ENCODE data around the gene SLC25A3. TPM values are rescaled to one million over a fixed set of nuclear protein-coding genes. Genes with fewer than 3 reads are reported as not detected.

SLC25A3 gene
- total and polyA plus RNA-seq, 9 of the 15 experiments (the other 6 are each of a cell fraction or from before 2014, with no cell fraction given): 264 to 766 (median 495) TPM

DNA sequence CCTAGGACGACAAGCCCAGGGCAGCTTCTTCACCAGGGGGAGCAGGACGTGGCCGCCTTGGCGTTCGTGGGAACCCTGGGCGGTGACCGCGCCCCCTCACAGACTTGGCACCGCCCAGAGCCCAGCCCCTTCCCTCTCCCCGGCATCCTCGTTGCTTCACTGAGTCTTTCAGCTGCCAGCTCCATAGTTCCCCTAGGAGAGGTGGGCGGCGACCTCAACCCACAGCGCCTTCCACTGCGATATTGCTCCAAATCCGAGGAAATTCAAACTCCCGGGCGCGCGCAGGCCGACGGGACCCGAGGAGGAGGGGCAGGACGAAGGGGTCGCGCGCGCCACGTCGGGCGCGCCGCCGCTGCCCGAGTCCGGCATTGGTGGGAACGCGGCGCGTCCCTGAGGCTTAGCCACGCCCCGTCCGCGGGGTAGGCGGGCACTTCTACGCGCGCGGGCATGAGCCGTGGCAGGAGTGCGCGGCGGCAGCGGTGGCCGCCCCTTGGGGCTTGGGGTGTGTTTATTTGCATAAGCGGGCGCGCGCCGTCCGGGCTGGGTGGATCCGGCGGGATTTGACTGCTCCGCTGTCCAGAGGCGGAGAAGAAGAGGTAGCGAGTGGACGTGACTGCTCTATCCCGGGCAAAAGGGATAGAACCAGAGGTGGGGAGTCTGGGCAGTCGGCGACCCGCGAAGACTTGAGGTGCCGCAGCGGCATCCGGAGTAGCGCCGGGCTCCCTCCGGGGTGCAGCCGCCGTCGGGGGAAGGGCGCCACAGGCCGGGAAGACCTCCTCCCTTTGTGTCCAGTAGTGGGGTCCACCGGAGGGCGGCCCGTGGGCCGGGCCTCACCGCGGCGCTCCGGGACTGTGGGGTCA lies 51.5 kb downstream of the SLC25A3 start, which contains the start of the genes APAF1 and IKBIP (continued):
- TF ChIP-seq CEBPB (tag; IDR thresholded peaks at IDR 0.05) (no peak), ZNF121 (CRISPR knock-in tag; conservative IDR thresholded peaks at IDR 0.05) (no peak), ZNF384 (IDR thresholded peaks at IDR 0.05; ENCODE audit: low read depth, low read length) (no peak), SAFB (IDR thresholded peaks at IDR 0.05; ENCODE audit: borderline replicate concordance, low read depth, low read length) (no peak), ZNF766 (CRISPR knock-in tag; conservative IDR thresholded peaks at IDR 0.05) (peak; percentile 95), NCOR1 (IDR thresholded peaks at IDR 0.05) (no peak), ZNF311 (CRISPR knock-in tag; IDR thresholded peaks at IDR 0.05) (no peak), SMAD4 (CRISPR knock-in tag; conservative IDR thresholded peaks at IDR 0.05) (peak; percentile 43; the same call in 1 of the 2 replicates), ELF1 (tag; IDR thresholded peaks at IDR 0.05) (no peak), DPF2 (IDR thresholded peaks at IDR 0.05) (no peak; the same call in 1 of the 2 replicates), ZNF239 (CRISPR knock-in tag; IDR thresholded peaks at IDR 0.05) (no peak), GATA2 (CRISPR knock-in tag; IDR thresholded peaks at IDR 0.05) (no peak), POLR2H (tag; IDR thresholded peaks at IDR 0.05; ENCODE audit: low read depth) (no peak; the same call in 1 of the 2 replicates), RNF2 (IDR thresholded peaks at IDR 0.05) (no peak)
- TF ChIP-seq, protein P1, sequence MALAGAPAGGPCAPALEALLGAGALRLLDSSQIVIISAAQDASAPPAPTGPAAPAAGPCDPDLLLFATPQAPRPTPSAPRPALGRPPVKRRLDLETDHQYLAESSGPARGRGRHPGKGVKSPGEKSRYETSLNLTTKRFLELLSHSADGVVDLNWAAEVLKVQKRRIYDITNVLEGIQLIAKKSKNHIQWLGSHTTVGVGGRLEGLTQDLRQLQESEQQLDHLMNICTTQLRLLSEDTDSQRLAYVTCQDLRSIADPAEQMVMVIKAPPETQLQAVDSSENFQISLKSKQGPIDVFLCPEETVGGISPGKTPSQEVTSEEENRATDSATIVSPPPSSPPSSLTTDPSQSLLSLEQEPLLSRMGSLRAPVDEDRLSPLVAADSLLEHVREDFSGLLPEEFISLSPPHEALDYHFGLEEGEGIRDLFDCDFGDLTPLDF (CRISPR knock-in tag; IDR thresholded peaks at IDR 0.05): no peak; the same call in 1 of the 2 replicates
- TF ChIP-seq, protein P2, sequence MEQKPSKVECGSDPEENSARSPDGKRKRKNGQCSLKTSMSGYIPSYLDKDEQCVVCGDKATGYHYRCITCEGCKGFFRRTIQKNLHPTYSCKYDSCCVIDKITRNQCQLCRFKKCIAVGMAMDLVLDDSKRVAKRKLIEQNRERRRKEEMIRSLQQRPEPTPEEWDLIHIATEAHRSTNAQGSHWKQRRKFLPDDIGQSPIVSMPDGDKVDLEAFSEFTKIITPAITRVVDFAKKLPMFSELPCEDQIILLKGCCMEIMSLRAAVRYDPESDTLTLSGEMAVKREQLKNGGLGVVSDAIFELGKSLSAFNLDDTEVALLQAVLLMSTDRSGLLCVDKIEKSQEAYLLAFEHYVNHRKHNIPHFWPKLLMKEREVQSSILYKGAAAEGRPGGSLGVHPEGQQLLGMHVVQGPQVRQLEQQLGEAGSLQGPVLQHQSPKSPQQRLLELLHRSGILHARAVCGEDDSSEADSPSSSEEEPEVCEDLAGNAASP (IDR thresholded peaks at IDR 0.05): no peak
- TF ChIP-seq, protein P3, sequence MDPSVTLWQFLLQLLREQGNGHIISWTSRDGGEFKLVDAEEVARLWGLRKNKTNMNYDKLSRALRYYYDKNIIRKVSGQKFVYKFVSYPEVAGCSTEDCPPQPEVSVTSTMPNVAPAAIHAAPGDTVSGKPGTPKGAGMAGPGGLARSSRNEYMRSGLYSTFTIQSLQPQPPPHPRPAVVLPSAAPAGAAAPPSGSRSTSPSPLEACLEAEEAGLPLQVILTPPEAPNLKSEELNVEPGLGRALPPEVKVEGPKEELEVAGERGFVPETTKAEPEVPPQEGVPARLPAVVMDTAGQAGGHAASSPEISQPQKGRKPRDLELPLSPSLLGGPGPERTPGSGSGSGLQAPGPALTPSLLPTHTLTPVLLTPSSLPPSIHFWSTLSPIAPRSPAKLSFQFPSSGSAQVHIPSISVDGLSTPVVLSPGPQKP (CRISPR knock-in tag; IDR thresholded peaks at IDR 0.05): no peak
- TF ChIP-seq, protein P4, sequence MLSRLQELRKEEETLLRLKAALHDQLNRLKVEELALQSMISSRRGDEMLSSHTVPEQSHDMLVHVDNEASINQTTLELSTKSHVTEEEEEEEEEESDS (CRISPR knock-in tag; IDR thresholded peaks at IDR 0.05): no peak
- TF ChIP-seq, protein P5, sequence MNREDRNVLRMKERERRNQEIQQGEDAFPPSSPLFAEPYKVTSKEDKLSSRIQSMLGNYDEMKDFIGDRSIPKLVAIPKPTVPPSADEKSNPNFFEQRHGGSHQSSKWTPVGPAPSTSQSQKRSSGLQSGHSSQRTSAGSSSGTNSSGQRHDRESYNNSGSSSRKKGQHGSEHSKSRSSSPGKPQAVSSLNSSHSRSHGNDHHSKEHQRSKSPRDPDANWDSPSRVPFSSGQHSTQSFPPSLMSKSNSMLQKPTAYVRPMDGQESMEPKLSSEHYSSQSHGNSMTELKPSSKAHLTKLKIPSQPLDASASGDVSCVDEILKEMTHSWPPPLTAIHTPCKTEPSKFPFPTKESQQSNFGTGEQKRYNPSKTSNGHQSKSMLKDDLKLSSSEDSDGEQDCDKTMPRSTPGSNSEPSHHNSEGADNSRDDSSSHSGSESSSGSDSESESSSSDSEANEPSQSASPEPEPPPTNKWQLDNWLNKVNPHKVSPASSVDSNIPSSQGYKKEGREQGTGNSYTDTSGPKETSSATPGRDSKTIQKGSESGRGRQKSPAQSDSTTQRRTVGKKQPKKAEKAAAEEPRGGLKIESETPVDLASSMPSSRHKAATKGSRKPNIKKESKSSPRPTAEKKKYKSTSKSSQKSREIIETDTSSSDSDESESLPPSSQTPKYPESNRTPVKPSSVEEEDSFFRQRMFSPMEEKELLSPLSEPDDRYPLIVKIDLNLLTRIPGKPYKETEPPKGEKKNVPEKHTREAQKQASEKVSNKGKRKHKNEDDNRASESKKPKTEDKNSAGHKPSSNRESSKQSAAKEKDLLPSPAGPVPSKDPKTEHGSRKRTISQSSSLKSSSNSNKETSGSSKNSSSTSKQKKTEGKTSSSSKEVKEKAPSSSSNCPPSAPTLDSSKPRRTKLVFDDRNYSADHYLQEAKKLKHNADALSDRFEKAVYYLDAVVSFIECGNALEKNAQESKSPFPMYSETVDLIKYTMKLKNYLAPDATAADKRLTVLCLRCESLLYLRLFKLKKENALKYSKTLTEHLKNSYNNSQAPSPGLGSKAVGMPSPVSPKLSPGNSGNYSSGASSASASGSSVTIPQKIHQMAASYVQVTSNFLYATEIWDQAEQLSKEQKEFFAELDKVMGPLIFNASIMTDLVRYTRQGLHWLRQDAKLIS (CRISPR knock-in tag; IDR thresholded peaks at IDR 0.05): no peak; the same call in 1 of the 2 replicates

Measured in K562 (cell line).